Prostate gland (tissue), 2 donors: ENCODE results near the gene CAPZB. TPM values are rescaled to one million over a fixed set of nuclear protein-coding genes. Genes with fewer than 3 reads are reported as not detected.

Experiments
- DNase-seq: peaks from one replicate; pipeline ENCODE4 v3.0.0-alpha.2; 2019; ENCODE audit warnings: low spot score
- H3K27ac ChIP-seq, 2 donors: fragments of 200-600 bp; sonication (generic); 2 replicates each; pipeline ENCODE4 v1.5.1; 2017 to 2019
- H3K27me3 ChIP-seq: fragments of 200-600 bp; sonication (generic); replicated peaks from 2 replicates; pipeline ENCODE4 v1.5.1; 2019; ENCODE audit not compliant: insufficient read depth
- H3K36me3 ChIP-seq, 2 donors: fragments of 200-600 bp; sonication (generic); 1 replicate in 1 of 2; 2 replicates in 1 of 2; pipeline versions ENCODE4 v1.5.1 to v1.8.1; 2017 to 2019
- H3K4me1 ChIP-seq: fragments of 200-600 bp; sonication (generic); replicated peaks from 2 replicates; pipeline ENCODE4 v1.5.1; 2019
- H3K4me3 ChIP-seq, 2 donors: fragments of 200-600 bp; sonication (generic); 2 replicates each; pipeline ENCODE4 v1.5.1; 2017 to 2019
- H3K9me3 ChIP-seq: fragments of 200-600 bp; sonication (generic); 2 replicates; pipeline ENCODE4 v1.5.1; 2017
- CTCF ChIP-seq, 4 experiments: fragments of 200-600 bp in 2 of 4; fragments of 450-650 bp in 2 of 4; sonication (generic) in 2 of 4; IDR thresholded peaks; 1 replicate in 3 of 4; 2 replicates in 1 of 4; pipeline ENCODE4 v1.5.1; 2016 to 2019; ENCODE audit warnings: antibody characterized with exemption in 4 of 4, mild to moderate bottlenecking in 2 of 4, moderate library complexity in 2 of 4
- POLR2A ChIP-seq: fragments of 450-650 bp; IDR thresholded peaks from one replicate; pipeline ENCODE4 v1.6.1; 2016; ENCODE audit warnings: antibody characterized with exemption, mild to moderate bottlenecking
- POLR2AphosphoS5 ChIP-seq: sonication (generic); formaldehyde crosslinking; IDR thresholded peaks from one replicate; pipeline ENCODE4 v1.6.1; 2017; ENCODE audit warnings: antibody characterized with exemption
- WGBS: methylation state at CpG from one replicate; pipeline ENCODE4 v1.1.5; 2018; 5-methylcytosine and 5-hydroxymethylcytosine counted together
- intact Hi-C: fragments of 100-400 bp; cut with DNase I; formaldehyde crosslinking; loops from one replicate; pipeline ENCODE4 v1.14.2; 2022
- total RNA-seq, 2 donors: library from RNA; depleted of rRNA; stranded (reverse); fragments of >200 nt; gene quantifications; one replicate each; pipeline ENCODE4 v1.1.0, GENCODE V29; 2016

The CAPZB gene
- total RNA-seq, 2 donors from 2014 or later = 139 to 150 TPM

GRCh38 chr1:19340387-19340937 is 144.9 kb downstream of the CAPZB start:
- TF ChIP-seq CTCF (IDR thresholded peaks at IDR 0.05) (no peak), POLR2A (no peak), POLR2AphosphoS5 (no peak)
- 92% methylated on average over 14 of the region's 14 CpGs for WGBS
- DNase-seq = no peak
- H3K4me1 ChIP-seq = no peaks in the 10 kb centered on the region
- no peak overlapping the region for H3K27ac ChIP-seq
- no peaks in the 10 kb centered on the region for H3K27me3 ChIP-seq
- intact Hi-C loops = loop anchor here (5.0 kb wide), 1 partner anchor 147 kb away; the partner anchor contains the start of gene CAPZB
- peaks cover 0 to 4% of the 10 kb centered on the region in 2 donors for H3K36me3 ChIP-seq
- no peaks in the 10 kb centered on the region for H3K9me3 ChIP-seq
- no peak overlapping the region for H3K4me3 ChIP-seq

DNA sequence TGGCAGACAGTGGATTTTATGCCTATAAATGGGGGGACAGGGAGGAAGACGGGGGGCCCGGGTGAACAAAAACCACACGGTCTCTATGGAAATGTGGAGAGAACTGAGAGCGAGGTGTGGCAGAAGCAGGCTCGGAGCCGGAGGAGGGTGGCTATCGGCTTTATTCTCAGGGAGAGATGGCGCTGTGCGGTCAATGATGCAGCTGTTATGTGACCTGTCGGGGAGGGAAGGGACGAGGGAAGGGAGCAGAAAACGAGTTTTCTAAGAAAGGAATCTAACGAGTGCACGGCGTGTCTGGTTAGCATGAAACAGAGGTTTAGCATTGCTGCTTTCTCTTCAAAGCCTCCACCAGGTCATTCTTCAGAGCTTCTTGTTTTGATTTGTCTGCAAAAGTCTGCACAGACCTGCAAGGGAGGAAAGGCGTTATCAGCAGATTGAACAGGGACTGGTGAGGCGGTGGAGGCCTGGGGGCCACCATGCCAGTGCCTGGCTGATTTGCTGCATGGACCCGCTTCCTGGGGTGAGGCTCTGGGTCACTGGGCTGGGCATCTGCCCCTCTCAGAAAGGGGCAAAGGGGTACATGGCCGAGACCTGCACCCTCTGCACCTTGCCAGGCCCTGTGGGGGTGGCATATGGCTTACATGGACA is 146.0 kb downstream of the CAPZB start:
- 76% methylated on average over 19 of the region's 19 CpGs for WGBS
- Histone ChIP-seq H3K36me3 (peaks cover 0 to 4% of the 10 kb centered on the region in 2 donors), H3K4me3 (no peak overlapping the region), H3K9me3 (no peaks in the 10 kb centered on the region), H3K27me3 (no peaks in the 10 kb centered on the region), H3K4me1 (no peaks in the 10 kb centered on the region), H3K27ac (no peak overlapping the region)
- no peak for TF ChIP-seq CTCF (IDR thresholded peaks at IDR 0.05)
- TF ChIP-seq POLR2AphosphoS5 = no peak
- TF ChIP-seq POLR2A = no peak
- intact Hi-C loops = no loop called here
- DNase-seq = no peak

DNA sequence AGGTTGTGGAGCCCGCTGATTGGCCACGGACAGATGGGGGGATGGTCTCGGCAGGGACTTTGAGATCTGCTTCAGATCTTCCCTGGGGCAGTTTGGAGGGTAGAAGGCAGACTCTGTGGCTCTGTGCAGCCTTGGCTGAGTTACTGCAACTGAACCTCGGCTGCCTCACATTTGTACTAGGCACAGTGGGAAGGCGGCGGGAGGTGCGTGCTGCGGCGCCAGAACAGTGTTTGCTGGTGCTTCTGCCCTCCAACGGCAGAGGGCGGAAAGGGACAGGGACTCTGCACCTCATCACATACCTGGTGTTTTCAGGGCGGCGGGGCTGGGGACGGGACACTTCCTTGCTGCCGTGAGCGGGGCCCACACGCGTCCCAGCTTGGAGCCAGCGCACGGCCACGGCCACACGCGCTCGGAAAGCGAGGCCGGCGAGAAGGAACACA is 147.0 kb downstream of the CAPZB start:
- WGBS = 41% methylated on average over 27 of the region's 27 CpGs
- intact Hi-C loops = no loop called here
- Histone ChIP-seq H3K4me1 (no peaks in the 10 kb centered on the region), H3K9me3 (no peaks in the 10 kb centered on the region), H3K4me3 (no peak overlapping the region), H3K27ac (no peak overlapping the region), H3K27me3 (no peaks in the 10 kb centered on the region), H3K36me3 (peaks cover 0 to 4% of the 10 kb centered on the region in 2 donors)
- peak; percentile 71 for DNase-seq
- TF ChIP-seq CTCF (IDR thresholded peaks at IDR 0.05) = peak in 3 of 4 experiments; percentile 40 to 80 (median 75)
- no peak for TF ChIP-seq POLR2AphosphoS5

DNA sequence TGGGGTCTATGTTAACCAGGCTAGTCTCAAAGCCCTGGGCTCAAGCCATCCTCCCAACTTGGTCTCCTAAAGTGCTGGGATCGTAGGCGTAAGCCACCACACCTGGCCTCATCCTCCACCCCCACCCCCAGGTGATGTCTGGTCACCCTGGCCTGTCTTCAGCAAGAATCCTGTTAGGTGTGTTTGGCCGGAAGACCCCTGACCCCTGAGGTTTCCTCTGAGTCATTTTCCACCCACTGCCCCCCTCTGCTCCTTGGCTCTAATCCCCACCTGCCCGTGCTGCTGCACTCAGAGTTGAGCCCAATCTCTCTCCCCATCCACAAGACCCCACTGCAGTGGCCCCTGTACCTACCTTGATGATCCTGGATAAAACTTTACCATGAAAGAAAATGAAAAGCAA is 148.1 kb downstream of the CAPZB start:
- Histone ChIP-seq H3K27me3 (no peaks in the 10 kb centered on the region), H3K36me3 (peaks cover 0 to 1% of the 10 kb centered on the region in 2 donors), H3K4me1 (no peaks in the 10 kb centered on the region), H3K27ac (no peak overlapping the region), H3K9me3 (no peaks in the 10 kb centered on the region), H3K4me3 (no peak overlapping the region)
- intact Hi-C loops = no loop called here
- TF ChIP-seq POLR2AphosphoS5 (no peak), CTCF (IDR thresholded peaks at IDR 0.05) (no peak), POLR2A (no peak)
- WGBS = 86% methylated on average over 4 of the region's 4 CpGs
- DNase-seq = no peak

- DNase-seq = no peak
- no peaks in the 10 kb centered on the region for H3K27me3 ChIP-seq
- H3K4me1 ChIP-seq = no peaks in the 10 kb centered on the region
- TF ChIP-seq POLR2A (no peak), POLR2AphosphoS5 (no peak), CTCF (IDR thresholded peaks at IDR 0.05) (no peak)
- WGBS = 88% methylated on average over 7 of the region's 7 CpGs
- H3K36me3 ChIP-seq = no peaks in the 10 kb centered on the region
- H3K9me3 ChIP-seq = no peaks in the 10 kb centered on the region
- intact Hi-C loops = no loop called here
- H3K27ac ChIP-seq = no peak overlapping the region
- H3K4me3 ChIP-seq = no peak overlapping the region
Observed at GRCh38 chr1:19336543-19336942, 148.8 kb downstream of the CAPZB start.
